Lung (tissue), 12 donors: ENCODE measurements around the gene PROSER2. TPM values are rescaled to one million over a fixed set of nuclear protein-coding genes. Genes with fewer than 3 reads are reported as not detected.

Experiments
- ATAC-seq: fragments of 200-7000 bp; cut with Tn5 transposase; one replicate; pipeline ENCODE4 v1.9.1; 2020; ENCODE audit warnings: moderate number of reproducible peaks; ENCODE audit not compliant: insufficient read depth, low FRiP score
- DNase-seq, 3 donors: peaks; one replicate each; pipeline ENCODE4 v3.0.0-alpha.2; 2013 to 2017
- H3K27ac ChIP-seq, 2 donors: one replicate each; pipeline ENCODE4 v1.5.1; 2013; ENCODE audit warnings: mild to moderate bottlenecking in 2 of 2, moderate library complexity in 2 of 2, control low read depth in 1 of 2, inconsistent platforms in 1 of 2, low read depth in 1 of 2, low read length in 1 of 2
- H3K27me3 ChIP-seq, 3 donors: one replicate each; pipeline ENCODE4 v1.5.1; 2013; ENCODE audit warnings: low read length in 2 of 3; ENCODE audit not compliant: control insufficient read depth in 3 of 3, insufficient read depth in 3 of 3
- H3K36me3 ChIP-seq, 4 donors: one replicate each; pipeline ENCODE4 v1.5.1; 2013; ENCODE audit warnings: low read length in 4 of 4, mild to moderate bottlenecking in 1 of 4, moderate library complexity in 1 of 4; ENCODE audit not compliant: control insufficient read depth in 4 of 4, insufficient read depth in 4 of 4
- H3K4me1 ChIP-seq, 5 donors: one replicate each; pipeline ENCODE4 v1.5.1; 2013; ENCODE audit warnings: low read length in 5 of 5, mild to moderate bottlenecking in 2 of 5, moderate library complexity in 1 of 5; ENCODE audit not compliant: control insufficient read depth in 5 of 5, insufficient read depth in 5 of 5
- H3K4me3 ChIP-seq: one replicate; pipeline ENCODE4 v1.5.1; 2013; ENCODE audit warnings: mild to moderate bottlenecking, control low read depth, moderate library complexity
- H3K9ac ChIP-seq, 2 donors: one replicate each; pipeline ENCODE4 v1.5.1; 2013; ENCODE audit warnings: low read length in 2 of 2, control low read depth in 1 of 2; ENCODE audit not compliant: insufficient read depth in 1 of 2
- H3K9me3 ChIP-seq, 4 donors: one replicate each; pipeline ENCODE4 v1.5.1; 2013; ENCODE audit warnings: low read length in 3 of 4, mild to moderate bottlenecking in 1 of 4, moderate library complexity in 1 of 4; ENCODE audit not compliant: control insufficient read depth in 4 of 4, insufficient read depth in 3 of 4
- WGBS, 2 donors: extraction: QIAGEN DNeasy Blood & Tissue Kit; methylation state at CpG; one replicate each; pipeline ENCODE4 v1.1.7; 2013; 5-methylcytosine and 5-hydroxymethylcytosine counted together
- polyA plus RNA-seq, 2 donors: library from polyadenylated mRNA; stranded (reverse); fragments of 200-250 nt; gene quantifications; one replicate each; pipeline ENCODE4 v1.2.1, GENCODE V29; 2013
- total RNA-seq, 2 donors: library from RNA; depleted of rRNA in 1 of 2; stranded (reverse); fragments of >200 nt in 1 of 2; gene quantifications; one replicate each; pipeline ENCODE4 v1.2.1, GENCODE V29; 2014 to 2021
- TF ChIP-seq, protein P1 (sequence below): IDR thresholded peaks from 2 replicates; pipeline ENCODE4 v1.5.1; 2012; ENCODE audit warnings: mild to moderate bottlenecking; ENCODE audit errors: control extremely low read depth, extremely low read depth
- donor health status: control.
- donor health status: control.
- donor health status: Bipolar disorder and iron deficiency.
- donor health status: healthy.
- donor health status: DM: yes; HTN: yes; CAD: no.

Gene PROSER2
- total and polyA plus RNA-seq, 4 donors = 8.2 to 23.9 (median 10.3) TPM

GRCh38 chr10:11787374-11787773 is 35.8 kb upstream of the PROSER2 start:
- H3K36me3 ChIP-seq = no peaks in the 10 kb centered on the region
- no peak overlapping the region for H3K4me3 ChIP-seq
- H3K9me3 ChIP-seq = peaks cover 0 to 1% (median 0%) of the 10 kb centered on the region in 4 donors
- TF ChIP-seq, protein P1, sequence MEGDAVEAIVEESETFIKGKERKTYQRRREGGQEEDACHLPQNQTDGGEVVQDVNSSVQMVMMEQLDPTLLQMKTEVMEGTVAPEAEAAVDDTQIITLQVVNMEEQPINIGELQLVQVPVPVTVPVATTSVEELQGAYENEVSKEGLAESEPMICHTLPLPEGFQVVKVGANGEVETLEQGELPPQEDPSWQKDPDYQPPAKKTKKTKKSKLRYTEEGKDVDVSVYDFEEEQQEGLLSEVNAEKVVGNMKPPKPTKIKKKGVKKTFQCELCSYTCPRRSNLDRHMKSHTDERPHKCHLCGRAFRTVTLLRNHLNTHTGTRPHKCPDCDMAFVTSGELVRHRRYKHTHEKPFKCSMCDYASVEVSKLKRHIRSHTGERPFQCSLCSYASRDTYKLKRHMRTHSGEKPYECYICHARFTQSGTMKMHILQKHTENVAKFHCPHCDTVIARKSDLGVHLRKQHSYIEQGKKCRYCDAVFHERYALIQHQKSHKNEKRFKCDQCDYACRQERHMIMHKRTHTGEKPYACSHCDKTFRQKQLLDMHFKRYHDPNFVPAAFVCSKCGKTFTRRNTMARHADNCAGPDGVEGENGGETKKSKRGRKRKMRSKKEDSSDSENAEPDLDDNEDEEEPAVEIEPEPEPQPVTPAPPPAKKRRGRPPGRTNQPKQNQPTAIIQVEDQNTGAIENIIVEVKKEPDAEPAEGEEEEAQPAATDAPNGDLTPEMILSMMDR = no peak
- DNase-seq (no peak), ATAC-seq (no peak)
- no peaks in the 10 kb centered on the region for H3K27me3 ChIP-seq
- 90 to 96% methylated on average over 9 of the region's 9 CpGs for WGBS, 2 donors
- no peak overlapping the region for H3K9ac ChIP-seq
- H3K27ac ChIP-seq = no peak overlapping the region
- H3K4me1 ChIP-seq = no peaks in the 10 kb centered on the region

- DNase-seq (no peak), ATAC-seq (no peak)
- Histone ChIP-seq H3K27me3 (no peaks in the 10 kb centered on the region), H3K36me3 (no peaks in the 10 kb centered on the region), H3K9me3 (peaks cover 0 to 1% (median 0%) of the 10 kb centered on the region in 4 donors), H3K4me1 (no peaks in the 10 kb centered on the region), H3K9ac (no peak overlapping the region), H3K27ac (no peak overlapping the region), H3K4me3 (no peak overlapping the region)
- WGBS, 2 donors = 80 to 93% methylated on average over 8 to 10 of the region's 10 CpGs
- TF ChIP-seq, protein P1 = no peak
Observed at GRCh38 chr10:11787846-11788245, 35.3 kb upstream of the PROSER2 start.

DNA sequence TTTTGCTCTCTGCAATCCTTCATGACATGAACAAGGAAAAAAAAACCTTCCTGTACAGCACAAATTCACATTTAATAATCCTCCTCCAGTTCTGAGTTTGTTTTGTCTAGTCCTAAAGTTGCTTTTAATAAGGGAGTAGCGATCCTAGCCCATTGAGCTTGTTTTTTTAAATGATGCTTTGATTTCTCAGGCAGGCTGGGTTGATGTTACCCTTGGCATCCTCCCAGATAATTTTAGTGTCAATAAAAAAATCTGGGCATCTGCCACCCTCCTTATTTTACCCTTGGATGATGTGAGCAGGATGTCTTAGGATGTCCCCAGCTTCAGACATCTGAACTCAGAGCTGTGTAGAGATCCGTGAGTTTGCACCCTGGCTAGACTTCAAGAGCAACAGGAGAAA is 33.9 kb upstream of the PROSER2 start:
- ATAC-seq = no peak
- Histone ChIP-seq H3K4me3 (no peak overlapping the region), H3K9ac (no peak overlapping the region), H3K27ac (no peak overlapping the region), H3K27me3 (no peaks in the 10 kb centered on the region), H3K4me1 (peaks cover 0 to 2% (median 0%) of the 10 kb centered on the region in 5 donors), H3K36me3 (no peaks in the 10 kb centered on the region), H3K9me3 (peaks cover 0 to 3% (median 0%) of the 10 kb centered on the region in 4 donors)
- WGBS, 2 donors = 82 to 86% methylated on average over 2 of the region's 2 CpGs
- DNase-seq = no peak
- TF ChIP-seq, protein P1 = no peak

DNA sequence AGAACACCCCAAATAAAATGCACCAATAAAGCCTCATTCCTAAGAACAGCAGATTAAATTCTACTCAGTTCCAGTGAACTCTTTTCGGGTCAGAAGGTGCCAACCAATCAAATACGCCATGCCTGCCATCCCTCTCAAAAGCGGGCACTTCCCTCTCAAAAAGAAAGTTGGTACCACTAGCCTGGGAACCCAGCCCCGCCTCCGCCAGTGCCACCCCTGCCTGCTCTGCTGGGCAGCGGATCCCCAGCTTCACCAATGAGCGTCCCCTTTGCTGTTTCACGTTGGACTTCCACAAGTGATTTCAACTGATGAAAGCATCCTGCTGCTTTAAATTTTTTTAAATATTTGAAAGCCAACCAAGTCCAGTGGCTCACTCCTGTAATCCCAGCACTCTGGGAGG is 33.2 kb upstream of the PROSER2 start:
- ATAC-seq (no peak), DNase-seq (no peak)
- Histone ChIP-seq H3K36me3 (no peaks in the 10 kb centered on the region), H3K27me3 (no peaks in the 10 kb centered on the region), H3K9ac (no peak overlapping the region), H3K9me3 (peaks cover 0 to 3% (median 0%) of the 10 kb centered on the region in 4 donors), H3K27ac (no peak overlapping the region), H3K4me3 (no peak overlapping the region), H3K4me1 (peaks cover 0 to 2% (median 0%) of the 10 kb centered on the region in 5 donors)
- 86 to 91% methylated on average over 8 of the region's 8 CpGs for WGBS, 2 donors
- TF ChIP-seq, protein P1 = no peak
